ENCODE data around the gene FAM3C.

The FAM3C gene

DNA sequence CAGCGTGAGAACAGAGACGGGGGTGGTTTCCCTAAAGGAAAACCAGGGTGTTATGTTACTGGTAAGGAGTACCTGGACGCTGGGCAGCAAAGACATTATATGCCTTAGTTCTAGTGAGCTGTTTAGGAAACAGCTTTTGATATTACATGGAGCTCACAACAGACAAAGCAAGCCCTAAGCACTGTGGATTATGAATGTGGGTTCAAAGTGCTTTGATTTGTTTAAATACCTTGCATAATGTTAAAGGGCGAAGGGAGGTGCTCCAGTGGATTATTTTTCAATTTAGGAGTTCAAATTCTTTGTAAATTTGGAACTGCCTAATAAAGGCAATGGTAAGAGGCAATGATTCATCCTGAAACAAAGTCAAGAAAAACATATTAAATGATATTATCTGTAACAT is 53.5 kb downstream of the FAM3C start:
- Histone ChIP-seq H3K4me1 (ENCODE audit: insufficient read depth, low read length) (no peaks in the 10 kb centered on the region), H3K27me3 (ENCODE audit: insufficient read depth, low read length, poor library complexity) (no peaks in the 10 kb centered on the region), H4K20me1 (ENCODE audit: insufficient read depth, low read length) (no peaks in the 10 kb centered on the region), H3K9ac (ENCODE audit: low read depth, low read length) (no peak overlapping the region), H3K9me3 (ENCODE audit: insufficient read depth, low read length, severe bottlenecking) (no peaks in the 10 kb centered on the region), H3K4me3 (ENCODE audit: low read depth in 1 of 2, low read length in 2 of 2) (no peak overlapping the region), H3K36me3 (ENCODE audit: insufficient read depth, low read length) (peaks cover 20% of the 10 kb centered on the region), H3K27ac (ENCODE audit: low read length) (no peak overlapping the region), H3K4me2 (ENCODE audit: insufficient read depth, low read length) (no peak overlapping the region), H2AFZ (ENCODE audit: low read depth, low read length) (no peak overlapping the region), H3K79me2 (ENCODE audit: insufficient read depth, low read length) (no peaks in the 10 kb centered on the region)
- no peak for DNase-seq
- ATAC-seq (ENCODE audit: insufficient read depth, low read depth) = no peak
- TF ChIP-seq EZH2 (IDR thresholded peaks at IDR 0.05; ENCODE audit: borderline replicate concordance, low read depth, low read length, severe bottlenecking) = no peak
- TF ChIP-seq, protein P1, sequence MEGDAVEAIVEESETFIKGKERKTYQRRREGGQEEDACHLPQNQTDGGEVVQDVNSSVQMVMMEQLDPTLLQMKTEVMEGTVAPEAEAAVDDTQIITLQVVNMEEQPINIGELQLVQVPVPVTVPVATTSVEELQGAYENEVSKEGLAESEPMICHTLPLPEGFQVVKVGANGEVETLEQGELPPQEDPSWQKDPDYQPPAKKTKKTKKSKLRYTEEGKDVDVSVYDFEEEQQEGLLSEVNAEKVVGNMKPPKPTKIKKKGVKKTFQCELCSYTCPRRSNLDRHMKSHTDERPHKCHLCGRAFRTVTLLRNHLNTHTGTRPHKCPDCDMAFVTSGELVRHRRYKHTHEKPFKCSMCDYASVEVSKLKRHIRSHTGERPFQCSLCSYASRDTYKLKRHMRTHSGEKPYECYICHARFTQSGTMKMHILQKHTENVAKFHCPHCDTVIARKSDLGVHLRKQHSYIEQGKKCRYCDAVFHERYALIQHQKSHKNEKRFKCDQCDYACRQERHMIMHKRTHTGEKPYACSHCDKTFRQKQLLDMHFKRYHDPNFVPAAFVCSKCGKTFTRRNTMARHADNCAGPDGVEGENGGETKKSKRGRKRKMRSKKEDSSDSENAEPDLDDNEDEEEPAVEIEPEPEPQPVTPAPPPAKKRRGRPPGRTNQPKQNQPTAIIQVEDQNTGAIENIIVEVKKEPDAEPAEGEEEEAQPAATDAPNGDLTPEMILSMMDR (IDR thresholded peaks at IDR 0.05; ENCODE audit: borderline replicate concordance, extremely low read depth, low read length, poor library complexity, severe bottlenecking) = no peak

DNA sequence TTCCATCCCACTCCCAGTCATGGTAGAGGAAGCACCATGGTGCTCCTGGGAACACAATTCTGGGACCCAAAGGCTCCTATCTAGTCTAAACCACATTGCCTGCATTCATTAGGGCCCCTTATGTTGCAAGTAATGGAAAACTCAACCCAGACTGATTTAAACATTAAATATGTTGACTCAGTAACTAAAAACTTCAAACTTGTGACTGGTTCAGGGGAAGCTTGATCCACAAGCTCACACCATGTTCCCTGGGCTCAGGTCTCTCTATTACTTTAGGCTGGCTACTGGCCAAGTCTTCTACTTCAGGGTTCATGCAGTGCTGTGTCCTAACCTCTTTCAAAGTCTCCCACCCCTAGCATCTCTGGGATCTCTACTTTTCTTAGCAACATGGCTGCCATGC is 54.2 kb downstream of the FAM3C start:
- no peaks in the 10 kb centered on the region for H4K20me1 ChIP-seq (ENCODE audit: insufficient read depth, low read length)
- ATAC-seq (ENCODE audit: insufficient read depth, low read depth) (no peak), DNase-seq (no peak)
- H3K4me3 ChIP-seq (ENCODE audit: low read depth in 1 of 2, low read length in 2 of 2) = no peak overlapping the region
- H3K79me2 ChIP-seq (ENCODE audit: insufficient read depth, low read length) = no peaks in the 10 kb centered on the region
- peaks cover 14% of the 10 kb centered on the region for H3K36me3 ChIP-seq (ENCODE audit: insufficient read depth, low read length)
- no peaks in the 10 kb centered on the region for H3K9me3 ChIP-seq (ENCODE audit: insufficient read depth, low read length, severe bottlenecking)
- no peak overlapping the region for H3K9ac ChIP-seq (ENCODE audit: low read depth, low read length)
- H3K27me3 ChIP-seq (ENCODE audit: insufficient read depth, low read length, poor library complexity) = no peaks in the 10 kb centered on the region
- TF ChIP-seq, protein P1 (IDR thresholded peaks at IDR 0.05; ENCODE audit: borderline replicate concordance, extremely low read depth, low read length, poor library complexity, severe bottlenecking) = no peak
- TF ChIP-seq EZH2 (IDR thresholded peaks at IDR 0.05; ENCODE audit: borderline replicate concordance, low read depth, low read length, severe bottlenecking) = no peak
- no peak overlapping the region for H3K27ac ChIP-seq (ENCODE audit: low read length)
- no peaks in the 10 kb centered on the region for H3K4me1 ChIP-seq (ENCODE audit: insufficient read depth, low read length)
- no peak overlapping the region for H3K4me2 ChIP-seq (ENCODE audit: insufficient read depth, low read length)
- no peak overlapping the region for H2AFZ ChIP-seq (ENCODE audit: low read depth, low read length)

DNA sequence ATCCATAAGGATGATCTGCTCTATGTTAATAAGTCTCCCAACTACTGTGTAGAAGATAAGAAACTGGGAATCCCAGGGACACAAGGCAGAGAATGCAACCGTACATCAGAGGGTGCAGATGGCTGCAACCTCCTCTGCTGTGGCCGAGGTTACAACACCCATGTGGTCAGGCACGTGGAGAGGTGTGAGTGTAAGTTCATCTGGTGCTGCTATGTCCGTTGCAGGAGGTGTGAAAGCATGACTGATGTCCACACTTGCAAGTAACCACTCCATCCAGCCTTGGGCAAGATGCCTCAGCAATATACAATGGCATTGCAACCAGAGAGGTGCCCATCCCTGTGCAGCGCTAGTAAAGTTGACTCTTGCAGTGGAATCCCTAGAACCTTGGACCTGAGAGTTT is 57.0 kb downstream of the FAM3C start:
- no peaks in the 10 kb centered on the region for H4K20me1 ChIP-seq (ENCODE audit: insufficient read depth, low read length)
- no peaks in the 10 kb centered on the region for H3K9me3 ChIP-seq (ENCODE audit: insufficient read depth, low read length, severe bottlenecking)
- no peak overlapping the region for H2AFZ ChIP-seq (ENCODE audit: low read depth, low read length)
- H3K79me2 ChIP-seq (ENCODE audit: insufficient read depth, low read length) = no peaks in the 10 kb centered on the region
- ATAC-seq (ENCODE audit: insufficient read depth, low read depth) (no peak), DNase-seq (no peak)
- no peak overlapping the region for H3K4me3 ChIP-seq (ENCODE audit: low read depth in 1 of 2, low read length in 2 of 2)
- no peak for TF ChIP-seq EZH2 (IDR thresholded peaks at IDR 0.05; ENCODE audit: borderline replicate concordance, low read depth, low read length, severe bottlenecking)
- TF ChIP-seq, protein P1 (IDR thresholded peaks at IDR 0.05; ENCODE audit: borderline replicate concordance, extremely low read depth, low read length, poor library complexity, severe bottlenecking) = no peak
- no peak overlapping the region for H3K9ac ChIP-seq (ENCODE audit: low read depth, low read length)
- H3K36me3 ChIP-seq (ENCODE audit: insufficient read depth, low read length) = peaks cover 5% of the 10 kb centered on the region; the same call in 1 of the 2 replicates
- no peak overlapping the region for H3K4me2 ChIP-seq (ENCODE audit: insufficient read depth, low read length)
- no peak overlapping the region for H3K27ac ChIP-seq (ENCODE audit: low read length)
- H3K4me1 ChIP-seq (ENCODE audit: insufficient read depth, low read length) = no peaks in the 10 kb centered on the region
- no peaks in the 10 kb centered on the region for H3K27me3 ChIP-seq (ENCODE audit: insufficient read depth, low read length, poor library complexity)

DNA sequence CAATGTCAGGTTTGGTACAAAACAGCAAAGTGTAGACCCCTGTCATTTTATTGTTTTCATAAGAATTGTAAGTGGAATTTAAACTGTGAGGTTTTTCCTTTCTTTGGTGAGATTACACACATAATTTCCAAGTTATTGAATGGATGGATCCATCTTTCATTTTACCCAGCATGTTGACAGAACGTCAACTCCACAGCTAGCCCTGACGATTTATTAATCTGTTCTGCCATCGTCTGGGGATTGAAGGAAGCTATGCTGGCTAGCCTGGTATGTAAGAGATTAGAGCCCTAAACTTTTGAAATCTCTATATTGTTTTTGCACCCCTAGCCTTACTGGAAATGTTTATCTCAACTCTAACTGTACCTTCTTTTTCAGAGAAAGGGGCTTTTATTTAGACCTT is 58.7 kb downstream of the FAM3C start:
- Histone ChIP-seq H3K9me3 (ENCODE audit: insufficient read depth, low read length, severe bottlenecking) (no peaks in the 10 kb centered on the region), H3K9ac (ENCODE audit: low read depth, low read length) (no peak overlapping the region), H4K20me1 (ENCODE audit: insufficient read depth, low read length) (no peaks in the 10 kb centered on the region), H3K27me3 (ENCODE audit: insufficient read depth, low read length, poor library complexity) (no peaks in the 10 kb centered on the region), H3K79me2 (ENCODE audit: insufficient read depth, low read length) (no peaks in the 10 kb centered on the region), H3K36me3 (ENCODE audit: insufficient read depth, low read length) (peaks cover 2% of the 10 kb centered on the region; the same call in 1 of the 2 replicates), H3K4me2 (ENCODE audit: insufficient read depth, low read length) (no peak overlapping the region), H3K4me1 (ENCODE audit: insufficient read depth, low read length) (no peaks in the 10 kb centered on the region), H3K4me3 (ENCODE audit: low read depth in 1 of 2, low read length in 2 of 2) (no peak overlapping the region), H2AFZ (ENCODE audit: low read depth, low read length) (no peak overlapping the region), H3K27ac (ENCODE audit: low read length) (no peak overlapping the region)
- DNase-seq = no peak
- TF ChIP-seq, protein P1 (IDR thresholded peaks at IDR 0.05; ENCODE audit: borderline replicate concordance, extremely low read depth, low read length, poor library complexity, severe bottlenecking) = peak; percentile 51
- no peak for TF ChIP-seq EZH2 (IDR thresholded peaks at IDR 0.05; ENCODE audit: borderline replicate concordance, low read depth, low read length, severe bottlenecking)
- no peak for ATAC-seq (ENCODE audit: insufficient read depth, low read depth)

All from DND-41 (cell line).